NCI-H146 (cell line): ENCODE results near the gene KDM2A.

ENCODE experiments used
- DNase-seq: peaks from one replicate; lab custom pipeline; 2025; lab: John Stamatoyannopoulos, UW

The KDM2A gene

DNA sequence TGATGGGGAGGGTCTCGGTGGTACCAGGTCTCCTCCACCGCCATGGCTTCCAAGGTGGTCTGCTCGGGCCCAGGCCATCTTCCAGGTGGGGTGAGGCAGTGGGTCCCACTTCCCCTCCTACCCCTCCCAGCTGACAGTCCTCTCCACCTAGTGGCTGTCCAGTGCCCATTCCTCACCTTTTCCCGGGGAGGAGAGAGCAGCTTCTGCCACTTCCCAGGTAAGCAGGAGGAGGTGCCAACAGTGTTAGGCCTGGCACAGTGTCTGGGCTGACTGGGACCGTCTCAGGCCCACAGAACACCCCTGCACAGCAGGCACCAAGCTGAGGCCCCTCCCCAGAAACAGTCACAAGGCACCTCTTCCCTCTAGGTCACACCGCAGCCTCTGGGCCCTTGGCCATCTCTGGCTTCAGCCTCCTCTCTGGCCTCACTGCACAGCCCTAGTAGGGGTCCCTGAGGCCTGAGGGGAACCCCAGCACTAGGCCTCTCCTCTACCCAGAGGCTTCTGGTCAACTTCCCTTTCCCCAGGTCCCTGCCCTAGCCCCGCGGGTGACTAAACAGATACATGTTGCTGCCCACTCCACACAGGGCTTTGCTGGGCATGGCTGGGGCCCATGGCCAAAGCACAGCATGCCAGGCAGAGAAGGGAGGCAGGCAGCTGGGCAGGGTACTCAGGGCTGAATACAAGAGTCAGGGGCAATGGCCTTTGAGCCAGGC, 167.7 kb downstream of the KDM2A start:
- no peak for DNase-seq

DNA sequence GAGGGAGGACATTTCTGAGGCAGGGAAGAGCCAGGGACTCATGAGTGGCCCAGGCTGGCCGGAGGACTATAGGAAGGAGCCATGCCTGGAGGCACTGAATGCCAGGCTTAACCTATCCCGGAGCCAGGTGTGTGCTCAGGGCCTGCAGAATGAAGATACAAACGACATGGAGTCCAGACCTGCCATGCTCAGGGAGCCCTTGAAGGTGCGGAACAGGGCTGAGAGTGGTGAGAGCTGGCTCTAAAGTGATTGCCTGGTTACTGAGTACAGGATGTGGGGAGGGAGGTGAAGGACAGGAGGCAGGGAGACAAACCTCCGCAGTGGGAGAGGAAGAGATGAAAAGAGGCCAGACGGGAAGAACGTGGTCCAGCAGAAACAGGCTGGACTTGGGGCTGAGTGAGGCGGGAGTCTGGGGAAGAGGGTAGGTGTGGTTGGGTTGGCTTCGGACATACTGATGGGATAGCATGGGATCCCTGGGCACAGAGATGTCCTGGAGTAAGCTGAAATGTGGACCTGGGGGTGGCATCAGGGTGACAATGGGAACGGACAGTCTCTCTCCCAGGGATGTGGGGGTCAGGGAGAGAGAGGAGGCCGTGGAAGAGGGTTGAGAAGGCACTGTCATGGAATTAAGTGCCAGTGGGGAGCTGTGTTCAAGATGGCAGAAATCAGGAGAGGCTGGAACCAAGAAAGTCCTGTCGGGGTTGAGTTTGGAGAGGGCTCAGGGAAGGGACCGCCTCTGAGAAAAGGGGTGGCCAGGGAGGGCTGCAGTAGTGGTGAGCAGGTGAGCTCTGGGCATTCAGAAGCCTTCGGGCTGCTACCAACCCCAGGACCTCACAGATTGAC, 168.5 kb downstream of the KDM2A start:
- no peak for DNase-seq

DNA sequence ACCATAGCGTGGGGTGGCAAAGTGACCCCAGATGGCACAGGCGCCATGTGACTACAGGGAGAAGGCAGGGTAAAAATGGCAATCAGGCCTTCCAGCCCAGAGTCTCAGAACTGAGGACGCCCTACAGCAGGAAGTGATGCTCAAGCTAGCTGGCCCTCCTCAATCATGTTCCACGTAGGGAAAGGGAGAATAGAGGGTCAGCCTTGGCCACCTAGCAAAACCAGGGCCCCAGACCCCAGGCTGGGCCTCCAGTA, 169.1 kb downstream of the KDM2A start:
- no peak for DNase-seq

DNA sequence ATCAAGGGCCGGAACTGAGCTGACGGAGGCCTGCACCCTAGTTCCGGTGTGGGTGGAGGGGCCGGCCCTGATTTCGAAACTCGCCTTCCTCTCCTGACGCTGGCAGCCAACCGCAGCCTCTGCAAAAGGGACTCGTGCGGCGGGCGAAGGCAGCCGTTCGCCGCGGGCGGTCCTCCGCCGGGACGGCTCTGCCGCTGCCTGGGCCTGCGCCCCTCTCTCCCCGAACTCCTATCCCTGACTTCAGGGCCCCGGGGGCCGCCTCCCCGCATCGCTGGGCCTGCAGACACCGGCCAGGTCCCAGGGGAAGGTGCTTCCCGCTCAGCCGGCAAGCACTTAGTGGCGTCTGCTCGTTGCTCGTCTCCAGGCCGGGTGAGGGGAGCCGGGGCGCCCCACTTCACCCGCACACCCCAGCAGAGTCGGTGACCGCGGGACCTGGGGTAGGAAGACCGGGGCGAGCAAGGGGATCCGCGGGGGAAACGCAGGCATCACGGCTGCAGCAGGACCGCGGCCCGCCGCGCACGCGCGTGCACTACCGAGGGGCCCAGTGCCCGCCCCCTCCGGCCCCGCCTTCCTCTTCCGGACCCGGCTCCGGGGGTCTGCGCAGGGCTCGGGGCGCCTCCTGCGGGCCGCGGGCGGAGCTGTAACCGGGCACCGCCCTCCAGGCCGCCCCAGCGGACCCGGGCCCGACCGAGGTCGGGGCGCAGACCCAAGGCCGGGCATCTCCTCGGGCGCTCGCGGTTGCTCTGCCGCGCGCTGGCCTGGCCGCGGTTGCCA, 169.6 kb downstream of the KDM2A start:
- DNase-seq: peak; percentile 95

DNA sequence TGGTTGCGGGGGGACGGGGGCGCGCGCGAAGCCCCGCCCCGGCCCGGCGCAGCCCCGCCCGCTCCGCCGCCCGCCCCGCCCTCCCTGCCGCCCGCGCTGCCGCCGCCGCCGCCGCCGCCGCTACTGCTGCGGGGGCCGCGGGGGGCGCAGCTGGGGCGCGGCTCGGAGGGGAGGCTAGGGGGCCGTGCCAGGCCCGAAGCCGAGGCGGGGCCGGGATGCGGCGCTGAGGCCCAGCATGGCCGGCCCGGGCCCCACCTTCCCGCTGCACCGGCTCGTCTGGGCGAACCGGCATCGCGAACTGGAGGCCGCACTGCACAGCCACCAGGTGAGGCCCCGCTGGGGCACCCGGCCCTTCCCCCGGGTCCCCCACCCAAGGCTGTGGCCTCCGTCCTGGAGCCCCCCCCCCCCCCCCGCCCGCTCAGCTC, 170.2 kb downstream of the KDM2A start, which contains the start of gene ANKRD13D:
Gene ANKRD13D, plus strand, starts transcription at position 78 of the 425 bp plus-strand sequence. Its CDS starts 158 bp downstream, at position 236.
- DNase-seq: peak; percentile 80

DNA sequence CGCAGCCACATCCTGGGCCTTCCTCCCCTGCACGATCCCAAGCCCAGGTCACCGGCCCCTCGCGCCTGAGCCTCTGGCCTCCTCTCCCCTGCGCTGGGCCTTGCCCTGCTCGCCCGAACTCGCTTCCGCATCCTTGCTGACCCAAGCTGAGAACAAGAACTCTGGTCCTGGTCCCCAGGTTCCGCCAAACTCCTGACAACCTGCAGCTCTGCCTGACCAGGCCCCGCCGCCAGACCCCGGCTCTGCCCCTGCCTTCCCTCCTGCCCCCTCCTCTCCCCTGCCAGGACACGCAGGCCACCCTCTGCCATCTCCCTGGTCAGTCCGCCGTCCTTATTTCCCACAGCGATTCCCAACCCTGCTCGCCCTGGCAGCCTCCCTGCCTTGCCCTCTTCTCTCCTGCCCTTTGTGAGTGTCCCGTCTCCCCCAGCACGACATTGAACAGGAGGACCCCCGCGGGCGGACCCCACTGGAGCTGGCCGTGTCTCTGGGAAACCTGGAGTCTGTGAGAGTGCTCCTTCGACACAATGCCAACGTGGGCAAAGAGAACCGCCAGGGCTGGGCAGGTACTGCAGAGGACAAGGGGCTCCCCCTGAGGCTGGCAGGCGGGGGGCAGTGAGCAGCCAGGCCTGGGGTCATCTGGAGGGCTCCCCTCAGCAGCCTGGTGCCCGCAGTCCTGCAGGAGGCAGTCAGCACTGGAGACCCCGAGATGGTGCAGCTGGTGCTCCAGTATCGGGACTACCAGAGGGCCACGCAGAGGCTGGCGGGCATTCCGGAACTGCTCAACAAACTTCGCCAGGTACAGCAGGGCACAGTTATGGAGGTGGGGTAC, 170.8 kb downstream of the KDM2A start:
- no peak for DNase-seq

DNA sequence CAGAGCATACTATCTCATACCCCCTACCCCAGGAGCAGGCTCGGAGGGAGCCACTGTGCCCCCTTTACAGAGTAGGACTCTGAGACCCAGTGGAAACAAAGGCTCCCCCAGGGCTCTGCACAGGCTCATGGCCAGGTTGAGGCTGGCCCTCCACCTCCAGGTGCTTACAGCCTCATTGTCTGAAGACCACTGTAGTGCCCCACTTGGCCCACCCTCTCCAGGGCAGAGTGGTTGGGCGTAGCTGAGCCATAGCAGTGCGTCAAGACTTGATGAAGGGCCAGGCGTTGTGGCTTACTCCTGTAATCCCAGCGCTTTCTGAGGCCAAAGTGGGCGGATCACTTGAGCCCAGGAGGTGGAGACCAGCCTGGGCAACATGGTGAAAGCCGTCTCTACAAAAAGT, 171.7 kb downstream of the KDM2A start:
- no peak for DNase-seq

DNA sequence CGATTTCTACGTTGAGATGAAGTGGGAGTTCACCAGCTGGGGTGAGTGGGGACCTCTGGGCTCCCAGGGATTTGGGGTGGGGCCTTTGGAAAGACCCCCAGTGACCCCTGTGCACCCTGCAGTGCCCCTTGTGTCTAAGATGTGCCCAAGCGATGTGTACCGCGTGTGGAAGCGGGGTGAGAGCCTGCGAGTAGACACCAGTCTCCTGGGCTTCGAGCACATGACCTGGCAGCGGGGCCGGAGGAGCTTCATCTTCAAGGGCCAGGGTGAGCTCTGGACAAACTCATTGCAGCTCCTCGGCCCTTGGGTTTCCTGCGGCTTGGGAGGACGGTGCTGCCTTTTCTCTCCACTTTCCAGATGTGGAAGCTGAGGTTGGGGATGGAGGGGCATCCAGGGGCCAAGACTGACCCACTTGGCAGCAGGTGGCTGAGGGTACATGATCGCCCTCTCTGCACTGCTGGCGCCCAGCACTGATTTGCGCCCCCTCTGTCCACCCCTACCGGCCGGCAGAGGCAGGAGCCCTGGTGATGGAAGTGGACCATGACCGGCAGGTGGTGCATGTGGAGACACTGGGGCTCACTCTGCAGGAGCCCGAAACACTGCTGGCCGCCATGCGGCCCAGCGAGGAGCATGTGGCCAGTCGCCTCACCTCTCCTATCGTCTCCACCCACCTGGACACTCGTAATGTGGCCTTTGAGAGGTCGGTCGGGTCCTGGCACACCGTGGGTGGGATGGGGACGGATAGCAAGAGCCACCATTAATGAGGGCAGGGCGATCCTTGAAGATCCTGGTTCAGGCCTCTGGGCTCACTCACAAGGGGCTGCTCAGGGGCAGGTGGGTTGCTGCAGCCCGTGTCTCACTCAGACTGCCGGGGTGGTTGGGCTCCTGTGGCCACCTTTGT, 172.7 kb downstream of the KDM2A start:
- DNase-seq: no peak

DNA sequence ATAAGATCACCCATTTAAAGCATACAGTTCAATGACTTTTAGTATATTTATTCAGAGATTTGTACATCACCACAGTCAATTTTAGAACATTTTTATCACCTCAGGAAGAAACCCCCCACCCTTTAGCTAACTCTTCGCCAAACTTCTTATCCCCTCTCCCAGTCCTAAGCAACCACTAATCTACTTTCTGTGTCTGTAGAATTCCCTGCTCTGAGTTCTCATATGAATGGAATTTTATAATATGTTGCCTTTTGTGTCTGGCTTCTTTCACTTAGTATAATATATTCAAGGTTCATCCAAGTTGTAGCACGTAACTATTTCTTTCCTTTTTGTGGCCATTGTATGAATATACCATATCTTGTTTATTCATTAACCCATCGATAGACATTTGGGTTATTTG, 173.6 kb downstream of the KDM2A start:
- DNase-seq: no peak

DNA sequence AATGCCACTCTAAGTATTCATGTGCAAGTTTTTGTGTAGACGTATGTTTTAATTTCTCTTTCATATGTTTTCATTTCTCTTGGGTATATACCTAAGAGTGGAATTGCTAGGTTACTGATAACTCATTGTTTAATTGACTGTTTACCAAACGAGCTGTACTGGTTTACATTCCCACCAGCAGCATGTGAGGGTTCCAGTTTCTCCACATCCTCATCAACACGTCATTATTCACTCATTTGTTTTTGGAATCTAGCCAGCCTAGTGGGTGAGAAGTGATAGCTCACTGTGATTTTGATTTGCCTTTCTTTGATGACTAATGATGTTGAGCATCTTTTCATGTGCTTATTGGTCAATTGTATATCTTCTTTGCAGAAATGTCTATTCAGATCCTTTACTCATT, 174.0 kb downstream of the KDM2A start:
- DNase-seq: no peak

DNA sequence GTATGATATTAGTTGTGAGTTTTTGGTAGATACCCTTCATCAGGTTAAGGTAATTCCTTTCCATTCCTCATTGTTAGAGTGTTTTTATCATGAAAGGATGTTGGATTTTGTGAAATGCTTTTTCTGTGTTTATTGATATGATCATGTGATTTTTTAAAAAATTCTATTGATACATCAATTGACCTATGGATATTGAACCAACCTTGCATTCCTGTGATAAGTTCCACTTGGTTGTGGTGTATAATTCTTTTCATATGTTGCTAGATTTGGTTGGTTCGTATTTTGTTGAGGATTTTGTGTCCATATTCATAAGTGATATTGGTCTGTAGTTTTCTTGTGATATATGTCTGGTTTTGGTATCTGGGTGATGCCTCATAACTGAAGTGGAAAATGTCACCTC, 176.8 kb downstream of the KDM2A start:
- DNase-seq: no peak

DNA sequence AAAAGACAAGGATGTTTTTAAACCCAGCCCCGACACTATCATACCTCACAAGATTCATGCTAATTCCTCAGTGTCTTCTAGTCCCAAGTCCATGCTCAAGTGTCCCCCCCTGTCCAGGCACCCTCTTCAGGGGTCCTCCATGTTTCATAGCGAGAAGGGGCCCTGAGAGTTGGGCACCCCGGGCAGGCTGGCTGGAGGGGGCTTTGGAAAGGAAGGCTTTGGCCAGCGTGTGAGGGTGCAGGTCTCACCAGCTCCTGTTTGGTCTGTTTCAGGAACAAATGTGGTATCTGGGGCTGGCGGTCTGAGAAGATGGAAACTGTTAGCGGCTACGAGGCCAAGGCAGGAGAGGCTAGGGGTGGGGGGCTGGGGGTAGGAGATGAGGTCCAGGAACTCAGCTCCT, 179.7 kb downstream of the KDM2A start:
- no peak for DNase-seq

DNA sequence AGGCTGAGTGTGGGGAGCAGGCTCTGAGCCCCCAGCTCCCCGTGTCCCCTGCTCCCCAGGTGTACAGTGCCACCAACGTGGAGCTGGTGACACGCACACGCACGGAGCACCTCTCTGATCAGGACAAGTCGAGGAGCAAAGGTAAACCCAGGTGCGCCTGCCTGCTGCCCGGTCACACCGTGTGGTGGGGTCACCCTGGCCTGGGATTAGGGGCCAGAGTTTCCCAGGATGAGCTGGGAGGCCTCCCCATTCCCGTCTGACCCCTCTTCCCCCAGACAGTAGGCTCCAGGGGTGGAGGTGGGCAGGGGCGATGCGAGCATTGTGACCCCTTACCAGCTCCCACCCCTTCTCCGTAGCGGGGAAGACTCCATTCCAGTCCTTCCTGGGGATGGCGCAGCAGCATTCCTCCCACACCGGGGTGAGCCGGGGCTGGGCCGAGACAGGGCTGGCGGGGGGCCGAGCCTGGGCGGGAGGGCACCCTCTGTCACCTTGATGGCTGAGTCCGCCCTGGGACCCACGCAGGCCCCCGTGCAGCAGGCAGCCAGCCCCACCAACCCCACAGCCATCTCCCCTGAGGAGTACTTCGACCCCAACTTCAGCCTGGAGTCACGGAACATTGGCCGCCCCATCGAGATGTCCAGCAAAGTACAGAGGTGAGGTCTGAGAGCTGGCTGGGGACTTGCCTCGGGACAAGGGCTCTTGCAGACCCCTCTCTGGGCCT, 180.6 kb downstream of the KDM2A start:
- DNase-seq: no peak

DNA sequence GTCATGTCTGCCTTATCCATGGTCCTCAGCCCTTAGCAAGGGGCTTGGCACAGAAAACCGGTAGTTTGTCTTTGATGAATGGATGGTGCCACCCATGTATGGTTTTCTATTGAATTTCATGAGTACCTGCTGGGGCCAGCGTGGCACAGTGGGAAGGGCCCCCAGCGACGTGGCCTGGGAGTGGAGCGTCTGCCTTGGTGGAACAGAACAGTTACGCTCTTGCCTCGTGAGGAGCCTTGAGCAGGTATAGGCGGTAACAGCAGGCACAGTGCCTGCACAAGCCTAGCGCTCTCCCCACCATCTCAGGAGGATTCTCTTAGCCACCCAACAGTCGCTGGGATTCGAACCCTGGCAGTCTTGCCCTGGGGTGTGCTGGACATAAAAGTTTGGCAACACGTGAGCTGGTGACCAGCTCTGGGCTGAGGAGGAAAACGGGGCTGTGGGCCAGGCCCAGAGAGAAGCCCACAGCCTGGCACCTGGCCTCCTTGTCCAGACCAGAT, 181.2 kb downstream of the KDM2A start:
- no peak for DNase-seq

DNA sequence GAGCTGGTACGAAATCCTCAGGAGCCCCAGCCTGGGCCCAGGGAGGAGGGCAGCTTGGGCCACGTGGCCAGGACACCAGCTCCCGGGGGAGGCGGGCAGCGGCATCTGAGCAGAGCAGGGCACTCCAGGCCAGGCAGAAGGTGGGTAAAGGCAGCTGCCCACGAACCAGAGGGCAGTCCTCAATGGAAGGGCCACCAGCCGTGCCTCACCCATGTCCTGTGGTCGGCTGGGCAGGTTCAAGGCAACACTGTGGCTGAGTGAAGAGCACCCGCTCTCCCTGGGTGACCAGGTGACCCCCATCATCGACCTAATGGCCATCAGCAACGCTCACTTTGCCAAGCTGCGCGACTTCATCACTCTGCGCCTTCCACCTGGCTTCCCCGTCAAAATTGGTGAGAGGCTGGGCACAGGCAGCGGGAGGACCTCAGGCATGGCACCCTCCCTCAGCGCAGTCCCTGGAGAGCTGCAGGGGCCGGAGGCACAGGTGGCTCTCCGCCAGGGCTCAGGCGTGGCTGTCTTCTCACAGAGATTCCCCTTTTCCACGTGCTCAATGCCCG, 181.8 kb downstream of the KDM2A start:
- no peak for DNase-seq

DNA sequence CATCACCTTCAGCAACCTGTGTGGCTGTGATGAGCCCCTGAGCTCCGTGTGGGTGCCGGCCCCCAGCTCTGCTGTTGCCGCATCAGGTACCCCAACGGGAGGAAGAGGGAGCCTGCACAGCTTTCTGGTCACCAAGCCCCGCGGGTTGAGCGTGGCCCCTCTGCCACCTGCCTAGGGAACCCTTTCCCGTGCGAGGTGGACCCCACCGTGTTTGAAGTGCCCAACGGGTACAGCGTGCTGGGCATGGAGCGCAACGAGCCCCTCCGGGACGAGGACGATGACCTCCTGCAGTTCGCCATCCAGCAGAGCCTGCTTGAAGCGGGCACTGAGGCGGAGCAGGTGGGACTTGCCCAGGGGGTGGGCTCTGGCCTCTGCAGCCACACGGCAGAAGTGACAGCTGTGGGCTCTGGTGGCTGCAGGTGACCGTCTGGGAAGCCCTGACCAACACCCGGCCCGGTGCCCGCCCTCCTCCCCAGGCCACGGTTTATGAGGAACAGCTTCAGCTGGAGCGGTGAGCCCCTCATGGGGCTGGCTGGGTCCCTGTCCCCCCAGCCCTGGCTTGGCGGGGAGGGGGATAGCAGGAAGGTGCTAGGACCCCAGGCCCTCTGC, 182.4 kb downstream of the KDM2A start:
- no peak for DNase-seq

DNA sequence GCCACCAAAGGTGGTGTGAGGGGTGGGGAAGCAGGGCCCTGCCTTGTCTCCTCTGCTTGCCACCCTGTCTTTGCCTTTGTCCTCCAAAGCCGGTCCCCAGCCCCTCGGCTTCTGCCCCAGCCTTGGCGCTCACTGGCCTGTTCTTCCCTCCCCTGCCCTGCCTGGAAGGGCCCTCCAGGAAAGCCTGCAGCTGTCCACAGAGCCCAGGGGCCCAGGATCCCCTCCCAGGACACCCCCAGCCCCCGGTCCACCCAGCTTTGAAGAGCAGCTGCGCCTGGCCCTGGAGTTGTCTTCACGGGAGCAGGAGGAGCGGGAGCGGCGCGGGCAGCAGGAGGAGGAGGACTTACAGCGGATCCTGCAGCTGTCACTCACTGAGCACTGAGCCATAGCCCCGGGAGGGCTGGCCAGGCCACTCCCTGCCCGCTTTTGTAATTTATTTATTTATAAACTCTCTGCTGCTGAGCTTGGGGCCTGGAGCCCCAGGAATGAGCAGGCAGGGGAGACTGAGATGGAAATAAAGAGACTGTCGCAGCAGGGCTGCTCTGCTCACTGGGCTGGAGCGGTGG, 183.0 kb downstream of the KDM2A start:
- DNase-seq: peak; percentile 87

DNA sequence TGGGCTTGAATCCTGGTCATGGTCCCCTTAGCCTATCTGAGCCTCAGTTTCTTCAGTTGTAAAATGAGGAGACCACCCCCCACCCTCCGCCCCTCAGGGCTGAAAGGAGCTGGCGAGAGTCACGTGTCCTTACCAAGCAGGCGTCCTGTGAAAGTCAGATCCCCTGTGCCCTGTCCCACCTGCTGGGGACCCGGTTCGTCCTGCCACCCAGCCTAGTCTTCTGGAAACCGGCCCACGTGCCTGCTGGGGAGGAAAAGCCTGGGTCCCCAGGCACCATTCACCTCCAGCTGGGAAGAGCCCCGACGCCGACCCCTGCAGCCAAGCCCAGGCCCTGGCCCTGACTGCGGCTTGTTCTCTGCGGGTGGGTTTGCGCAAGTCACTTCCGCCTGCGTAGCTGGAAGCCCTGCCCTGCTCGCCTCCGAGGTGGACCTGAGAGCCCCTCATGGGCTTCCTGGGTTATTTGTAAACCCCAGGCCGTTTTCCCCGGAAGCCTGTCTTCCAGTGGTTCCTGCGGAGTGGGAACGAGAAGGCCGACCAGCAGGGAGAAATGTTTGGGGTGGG, 183.6 kb downstream of the KDM2A start:
- DNase-seq: peak; percentile 89
